Esophagus squamous epithelium (tissue), 4 donors: ENCODE data around the gene LYL1.

Experiments
- POLR2A ChIP-seq, 4 donors: fragments of 450-650 bp; IDR thresholded peaks; one replicate each; pipeline ENCODE4 v1.6.1; 2017; ENCODE audit warnings: antibody characterized with exemption in 4 of 4, mild to moderate bottlenecking in 4 of 4, moderate library complexity in 3 of 4
- TF ChIP-seq, protein P1 (sequence below), 6 experiments: fragments of 450-650 bp in 4 of 6; fragments of 200-600 bp in 2 of 6; sonication (generic) in 2 of 6; IDR thresholded peaks; one replicate each; pipeline ENCODE4 v1.5.1; 2016 to 2019; ENCODE audit warnings: antibody characterized with exemption in 6 of 6, mild to moderate bottlenecking in 4 of 6, moderate library complexity in 4 of 6

- TF ChIP-seq, protein P1, sequence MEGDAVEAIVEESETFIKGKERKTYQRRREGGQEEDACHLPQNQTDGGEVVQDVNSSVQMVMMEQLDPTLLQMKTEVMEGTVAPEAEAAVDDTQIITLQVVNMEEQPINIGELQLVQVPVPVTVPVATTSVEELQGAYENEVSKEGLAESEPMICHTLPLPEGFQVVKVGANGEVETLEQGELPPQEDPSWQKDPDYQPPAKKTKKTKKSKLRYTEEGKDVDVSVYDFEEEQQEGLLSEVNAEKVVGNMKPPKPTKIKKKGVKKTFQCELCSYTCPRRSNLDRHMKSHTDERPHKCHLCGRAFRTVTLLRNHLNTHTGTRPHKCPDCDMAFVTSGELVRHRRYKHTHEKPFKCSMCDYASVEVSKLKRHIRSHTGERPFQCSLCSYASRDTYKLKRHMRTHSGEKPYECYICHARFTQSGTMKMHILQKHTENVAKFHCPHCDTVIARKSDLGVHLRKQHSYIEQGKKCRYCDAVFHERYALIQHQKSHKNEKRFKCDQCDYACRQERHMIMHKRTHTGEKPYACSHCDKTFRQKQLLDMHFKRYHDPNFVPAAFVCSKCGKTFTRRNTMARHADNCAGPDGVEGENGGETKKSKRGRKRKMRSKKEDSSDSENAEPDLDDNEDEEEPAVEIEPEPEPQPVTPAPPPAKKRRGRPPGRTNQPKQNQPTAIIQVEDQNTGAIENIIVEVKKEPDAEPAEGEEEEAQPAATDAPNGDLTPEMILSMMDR (IDR thresholded peaks at IDR 0.05), result no peak
- TF ChIP-seq POLR2A (IDR thresholded peaks at IDR 0.05), result no peak
Measured at GRCh38 chr19:13095393-13095784, 7.3 kb downstream of the LYL1 start.
